GM12801 (cell line): ENCODE measurements around the gene IFT122.

Experiments
- TF ChIP-seq, protein P1 (sequence below): IDR thresholded peaks from one replicate; pipeline ENCODE4 v1.5.1; 2011; ENCODE audit warnings: control low read depth; ENCODE audit not compliant: insufficient read length; ENCODE audit errors: extremely low read depth

IFT122 gene

DNA sequence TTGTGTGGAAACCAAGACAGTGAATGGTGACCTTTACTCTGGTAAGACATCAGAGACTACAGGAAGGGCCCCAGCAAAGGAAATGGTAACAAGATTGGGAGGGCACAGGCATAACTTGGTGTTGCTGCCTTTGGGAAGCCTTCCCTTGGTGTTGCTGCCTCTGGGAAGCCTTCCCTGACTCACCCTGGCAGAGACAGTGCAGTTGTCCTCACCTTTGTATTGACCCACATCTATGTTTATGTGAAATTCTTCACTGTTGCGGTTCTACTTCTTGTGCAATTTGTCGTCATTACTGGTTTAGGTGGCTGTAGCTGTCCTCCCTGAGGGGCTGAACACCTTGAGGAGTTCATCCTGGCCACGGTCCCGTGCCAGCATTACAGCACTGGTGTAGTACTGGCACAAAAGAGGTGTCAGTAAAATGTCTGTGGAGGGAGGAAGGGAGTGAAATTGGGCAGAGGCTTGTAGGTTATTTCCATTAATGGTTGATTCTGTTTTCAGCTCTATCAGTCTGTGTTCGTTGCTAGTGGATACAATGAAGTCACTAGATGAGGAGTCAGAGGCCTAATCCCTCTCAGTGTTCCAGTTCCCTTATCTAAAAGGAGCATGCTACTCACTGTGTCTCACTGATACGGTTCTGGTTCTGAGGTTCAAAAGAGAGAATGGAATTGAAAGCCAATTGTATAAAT lies 21.6 kb downstream of the IFT122 start:
- TF ChIP-seq, protein P1, sequence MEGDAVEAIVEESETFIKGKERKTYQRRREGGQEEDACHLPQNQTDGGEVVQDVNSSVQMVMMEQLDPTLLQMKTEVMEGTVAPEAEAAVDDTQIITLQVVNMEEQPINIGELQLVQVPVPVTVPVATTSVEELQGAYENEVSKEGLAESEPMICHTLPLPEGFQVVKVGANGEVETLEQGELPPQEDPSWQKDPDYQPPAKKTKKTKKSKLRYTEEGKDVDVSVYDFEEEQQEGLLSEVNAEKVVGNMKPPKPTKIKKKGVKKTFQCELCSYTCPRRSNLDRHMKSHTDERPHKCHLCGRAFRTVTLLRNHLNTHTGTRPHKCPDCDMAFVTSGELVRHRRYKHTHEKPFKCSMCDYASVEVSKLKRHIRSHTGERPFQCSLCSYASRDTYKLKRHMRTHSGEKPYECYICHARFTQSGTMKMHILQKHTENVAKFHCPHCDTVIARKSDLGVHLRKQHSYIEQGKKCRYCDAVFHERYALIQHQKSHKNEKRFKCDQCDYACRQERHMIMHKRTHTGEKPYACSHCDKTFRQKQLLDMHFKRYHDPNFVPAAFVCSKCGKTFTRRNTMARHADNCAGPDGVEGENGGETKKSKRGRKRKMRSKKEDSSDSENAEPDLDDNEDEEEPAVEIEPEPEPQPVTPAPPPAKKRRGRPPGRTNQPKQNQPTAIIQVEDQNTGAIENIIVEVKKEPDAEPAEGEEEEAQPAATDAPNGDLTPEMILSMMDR: no peak

DNA sequence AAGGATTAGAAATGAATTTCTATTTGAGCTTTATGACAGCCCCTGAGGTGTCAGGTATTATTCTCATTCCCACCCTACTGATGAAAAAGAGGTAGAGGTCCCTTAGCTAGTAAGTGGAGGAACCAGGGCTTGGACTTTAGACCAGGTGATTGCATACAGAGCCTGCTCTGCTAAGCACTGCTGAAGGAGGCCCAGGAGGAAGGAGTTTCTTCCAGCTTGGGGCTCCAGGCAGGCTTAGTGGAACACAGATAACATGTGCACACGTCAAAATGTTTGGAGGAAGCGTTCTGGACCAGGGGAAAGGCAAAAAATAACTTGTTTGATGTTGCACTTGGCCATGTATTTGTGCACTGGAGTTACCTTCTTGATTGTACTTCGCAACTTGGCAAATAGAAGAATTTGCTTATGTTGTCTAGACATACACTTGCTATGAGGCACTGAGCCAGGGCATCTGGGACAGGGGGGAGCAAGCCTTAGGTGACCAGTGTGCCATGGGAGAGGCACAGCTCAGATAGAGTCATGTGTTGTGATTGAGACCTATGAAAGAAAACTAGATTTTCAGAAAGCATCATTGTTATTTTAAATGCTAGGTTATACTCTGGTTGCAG lies 22.4 kb downstream of the IFT122 start:
- TF ChIP-seq, protein P1: no peak

DNA sequence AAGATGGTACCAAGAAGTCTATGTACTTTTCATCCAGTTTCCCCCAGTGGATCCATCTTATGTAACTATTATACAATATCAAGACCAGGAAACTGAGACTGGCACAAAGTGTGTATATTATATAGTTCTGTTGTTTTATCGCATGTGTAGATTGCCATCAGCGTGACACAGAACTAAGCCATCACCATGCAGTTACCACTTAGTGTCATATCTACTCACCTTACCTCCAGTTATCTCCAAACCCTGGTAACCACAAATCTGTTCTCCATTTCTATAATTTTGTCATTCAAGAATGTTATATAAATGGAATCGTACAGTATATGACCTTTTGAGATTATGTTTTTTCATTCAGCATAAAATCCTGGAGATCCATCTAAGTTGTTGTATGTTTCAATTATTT lies 23.1 kb downstream of the IFT122 start:
- TF ChIP-seq, protein P1: no peak

DNA sequence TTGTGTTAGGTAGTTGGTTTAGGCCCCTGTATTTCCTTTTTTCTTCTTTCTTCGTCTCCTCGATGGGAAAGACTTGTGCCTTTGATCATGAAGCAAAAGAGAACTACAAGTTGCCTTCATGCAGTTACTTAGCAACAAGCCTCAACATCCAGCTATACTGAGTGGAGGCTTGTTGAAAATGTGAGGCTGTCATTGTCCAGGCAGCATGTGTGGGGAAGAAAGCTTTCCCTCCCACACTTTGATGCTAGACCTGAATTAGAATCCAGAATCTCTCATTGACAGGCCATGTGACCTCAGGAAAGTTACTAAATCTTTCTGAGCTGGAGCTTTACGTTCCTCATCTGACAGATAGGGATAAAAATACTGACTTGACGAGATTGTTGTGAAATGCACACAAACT lies 23.7 kb downstream of the IFT122 start:
- TF ChIP-seq, protein P1: no peak

DNA sequence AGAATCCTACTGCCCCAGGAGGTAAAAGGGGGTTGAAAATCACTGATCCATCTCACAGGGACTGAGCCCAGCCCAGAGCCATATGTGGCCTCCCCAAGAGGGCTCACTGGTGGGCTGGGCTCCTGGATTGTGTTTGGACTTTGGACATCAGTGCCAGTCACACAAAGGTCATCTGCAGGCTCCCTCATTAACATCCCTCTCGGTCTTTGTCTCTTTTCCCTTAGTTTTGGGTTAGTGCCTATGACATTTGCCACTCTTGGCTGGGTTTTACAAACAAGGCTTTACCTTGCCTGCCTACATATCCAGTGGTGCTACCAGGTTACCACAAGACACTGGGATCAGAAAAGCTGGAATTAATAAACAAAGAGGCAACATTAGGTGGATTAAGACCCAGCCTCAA lies 27.9 kb downstream of the IFT122 start:
- TF ChIP-seq, protein P1: no peak

- TF ChIP-seq, protein P1: no peak
Observed at GRCh38 chr3:129469026-129469425, 29.0 kb downstream of the IFT122 start.

DNA sequence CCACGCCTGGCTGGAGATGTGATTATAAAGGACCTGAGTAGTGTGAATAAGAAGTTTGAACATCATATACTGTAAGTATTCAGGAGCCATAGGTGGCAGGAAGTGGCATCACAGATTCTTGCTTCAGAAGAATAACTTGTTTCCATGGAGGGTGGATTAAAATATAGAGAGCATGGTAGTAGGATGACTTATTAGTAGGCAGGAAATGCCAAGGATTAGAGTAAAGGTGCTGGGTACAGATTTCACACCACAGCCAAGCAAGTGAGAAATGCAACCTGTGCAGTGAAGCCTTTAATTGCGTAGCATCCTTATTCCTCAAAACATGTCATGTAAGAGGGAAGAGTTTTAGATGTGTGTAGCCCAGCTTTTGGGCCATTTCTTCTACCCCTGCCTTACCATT lies 30.8 kb downstream of the IFT122 start:
- TF ChIP-seq, protein P1: no peak
